Type B pancreatic cell (in vitro differentiated cells): Measurements from ENCODE around the gene CYLD. TPM values are rescaled to one million over a fixed set of nuclear protein-coding genes. Genes with fewer than 3 reads are reported as not detected.
A peak's percentile ranks its signal among the peaks of the same experiment; 100 is the strongest.

ENCODE experiments used
- DNase-seq: peaks from one replicate; pipeline ENCODE4 v3.0.0; 2021; ENCODE audit warnings: mixed read lengths; ENCODE audit not compliant: unreplicated experiment; ENCODE audit errors: extremely low spot score
- H3K27ac Mint-ChIP-seq: 2 replicates; pipeline ENCODE4 v1.8.0; 2021; ENCODE audit warnings: mild to moderate bottlenecking, mixed read lengths
- H3K27me3 Mint-ChIP-seq: 2 replicates; pipeline ENCODE4 v1.8.0; 2021; ENCODE audit warnings: mixed read lengths
- H3K36me3 Mint-ChIP-seq: 2 replicates; pipeline ENCODE4 v1.8.0; 2021; ENCODE audit warnings: mixed read lengths
- H3K4me1 Mint-ChIP-seq: one replicate; pipeline ENCODE4 v1.8.0; 2021; ENCODE audit warnings: mixed read lengths; ENCODE audit not compliant: unreplicated experiment
- H3K4me3 Mint-ChIP-seq: 2 replicates; pipeline ENCODE4 v1.8.0; 2021; ENCODE audit warnings: mild to moderate bottlenecking, mixed read lengths
- H3K9me3 Mint-ChIP-seq: 2 replicates; pipeline ENCODE4 v1.8.0; 2021; ENCODE audit warnings: mixed read lengths
- long read RNA-seq: library from polyadenylated mRNA; unstranded; transcript quantifications from one replicate; pipeline ENCODE4 v2.0.0, GENCODE V29; 2020
- total RNA-seq: library from RNA; stranded (reverse); gene quantifications from 2 replicates; pipeline ENCODE4 v1.2.1, GENCODE V29; 2021; ENCODE audit warnings: low replicate concordance
- TF ChIP-seq, protein P1 (sequence below): fragments of 200-600 bp; sonication (generic); conservative IDR thresholded peaks from 2 replicates; pipeline ENCODE4 v1.5.0; 2021; ENCODE audit warnings: antibody characterized with exemption, mild to moderate bottlenecking

CYLD gene
- total RNA-seq: 21.8 and 24.9 TPM in 2 replicates
- long read RNA-seq, transcript CYLD-214 (18 exons, 3,513 nt): major isoform, 14 of 37 reads
- long read RNA-seq, partial matches to known transcripts: 12 of 37 reads
- long read RNA-seq, other reads (novel, unspliced or antisense): 11 of 37 reads

DNA sequence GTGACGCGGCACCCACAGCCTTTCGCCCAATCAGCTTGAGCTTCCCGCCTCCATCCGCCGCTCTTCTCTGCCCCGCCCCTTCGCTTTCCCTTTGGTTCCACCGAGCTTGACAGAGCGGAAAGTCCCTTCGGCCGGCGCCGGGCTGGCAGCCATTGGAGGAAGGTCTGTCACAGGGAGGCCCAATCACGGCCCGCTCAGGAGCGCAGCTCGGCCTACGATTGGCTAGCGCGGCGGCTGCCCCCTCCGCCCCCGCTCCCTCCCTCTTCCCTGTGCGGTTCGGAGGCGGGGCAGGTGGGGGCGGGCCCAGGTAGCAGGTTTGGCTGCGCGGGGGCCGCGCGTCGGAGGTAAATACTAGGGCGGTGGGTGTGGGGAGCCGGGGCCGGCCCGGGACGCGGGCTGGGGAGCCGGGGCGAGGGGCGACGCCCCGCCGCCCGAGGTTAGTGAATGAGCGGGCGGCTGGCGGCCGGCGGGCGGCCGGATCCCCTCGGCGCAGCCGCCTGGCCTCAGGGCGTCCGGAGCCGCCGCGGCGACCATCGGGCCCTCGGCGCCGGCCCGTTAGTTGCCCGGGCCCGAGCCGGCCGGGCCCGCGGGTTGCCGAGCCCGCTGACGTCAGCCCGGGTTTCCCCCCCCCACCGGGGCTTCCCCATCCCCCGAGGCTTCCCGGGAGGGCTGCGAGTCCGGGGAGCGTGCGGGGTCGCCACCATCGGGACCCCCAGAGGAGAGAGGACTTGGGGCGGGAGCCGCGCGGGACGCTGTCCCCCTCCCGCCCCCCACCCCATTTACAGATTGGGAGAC, at the start of gene CYLD:
Gene CYLD, plus strand, starts transcription at position 306 of the 795 bp plus-strand sequence. CDS start 7,613 bp downstream, outside the sequence.
- H3K36me3 Mint-ChIP-seq: no peaks in the 10 kb centered on the region
- peak within 1 kb of the TSS; percentile 91 for H3K4me3 Mint-ChIP-seq
- no peaks in the 10 kb centered on the region for H3K9me3 Mint-ChIP-seq
- TF ChIP-seq, protein P1, sequence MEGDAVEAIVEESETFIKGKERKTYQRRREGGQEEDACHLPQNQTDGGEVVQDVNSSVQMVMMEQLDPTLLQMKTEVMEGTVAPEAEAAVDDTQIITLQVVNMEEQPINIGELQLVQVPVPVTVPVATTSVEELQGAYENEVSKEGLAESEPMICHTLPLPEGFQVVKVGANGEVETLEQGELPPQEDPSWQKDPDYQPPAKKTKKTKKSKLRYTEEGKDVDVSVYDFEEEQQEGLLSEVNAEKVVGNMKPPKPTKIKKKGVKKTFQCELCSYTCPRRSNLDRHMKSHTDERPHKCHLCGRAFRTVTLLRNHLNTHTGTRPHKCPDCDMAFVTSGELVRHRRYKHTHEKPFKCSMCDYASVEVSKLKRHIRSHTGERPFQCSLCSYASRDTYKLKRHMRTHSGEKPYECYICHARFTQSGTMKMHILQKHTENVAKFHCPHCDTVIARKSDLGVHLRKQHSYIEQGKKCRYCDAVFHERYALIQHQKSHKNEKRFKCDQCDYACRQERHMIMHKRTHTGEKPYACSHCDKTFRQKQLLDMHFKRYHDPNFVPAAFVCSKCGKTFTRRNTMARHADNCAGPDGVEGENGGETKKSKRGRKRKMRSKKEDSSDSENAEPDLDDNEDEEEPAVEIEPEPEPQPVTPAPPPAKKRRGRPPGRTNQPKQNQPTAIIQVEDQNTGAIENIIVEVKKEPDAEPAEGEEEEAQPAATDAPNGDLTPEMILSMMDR: no peak
- H3K27ac Mint-ChIP-seq: peak within 1 kb of the TSS; percentile 93
- H3K27me3 Mint-ChIP-seq: peaks cover 14% of the 10 kb centered on the region
- DNase-seq: peak; percentile 99
- peaks cover 16% of the 10 kb centered on the region for H3K4me1 Mint-ChIP-seq

DNA sequence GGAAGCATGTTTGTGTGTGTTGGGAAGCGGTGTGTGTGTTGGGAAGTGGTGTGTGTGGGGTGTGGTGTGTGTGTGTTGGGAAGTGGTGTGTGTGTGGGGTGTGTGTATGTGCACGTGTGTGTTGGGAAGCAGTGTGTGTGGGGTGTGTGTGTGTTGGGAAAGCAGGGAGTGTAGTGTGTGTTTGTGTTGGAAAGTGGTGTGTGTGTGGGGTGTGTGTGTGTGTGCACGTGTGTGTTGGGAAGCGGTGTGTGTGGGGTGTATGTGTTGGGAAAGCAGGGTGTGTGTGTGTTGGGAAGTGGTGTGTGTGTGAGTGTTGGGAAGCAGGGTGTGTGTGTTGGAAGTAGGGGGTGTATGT, 49.3 kb upstream of the CYLD start:
- H3K27me3 Mint-ChIP-seq: peaks cover 41% of the 10 kb centered on the region
- no peak for DNase-seq
- TF ChIP-seq, protein P1: no peak
- H3K4me1 Mint-ChIP-seq: peaks cover 14% of the 10 kb centered on the region
- no peaks in the 10 kb centered on the region for H3K36me3 Mint-ChIP-seq
- no peak overlapping the region for H3K27ac Mint-ChIP-seq
- no peaks in the 10 kb centered on the region for H3K9me3 Mint-ChIP-seq
- H3K4me3 Mint-ChIP-seq: no peak overlapping the region

DNA sequence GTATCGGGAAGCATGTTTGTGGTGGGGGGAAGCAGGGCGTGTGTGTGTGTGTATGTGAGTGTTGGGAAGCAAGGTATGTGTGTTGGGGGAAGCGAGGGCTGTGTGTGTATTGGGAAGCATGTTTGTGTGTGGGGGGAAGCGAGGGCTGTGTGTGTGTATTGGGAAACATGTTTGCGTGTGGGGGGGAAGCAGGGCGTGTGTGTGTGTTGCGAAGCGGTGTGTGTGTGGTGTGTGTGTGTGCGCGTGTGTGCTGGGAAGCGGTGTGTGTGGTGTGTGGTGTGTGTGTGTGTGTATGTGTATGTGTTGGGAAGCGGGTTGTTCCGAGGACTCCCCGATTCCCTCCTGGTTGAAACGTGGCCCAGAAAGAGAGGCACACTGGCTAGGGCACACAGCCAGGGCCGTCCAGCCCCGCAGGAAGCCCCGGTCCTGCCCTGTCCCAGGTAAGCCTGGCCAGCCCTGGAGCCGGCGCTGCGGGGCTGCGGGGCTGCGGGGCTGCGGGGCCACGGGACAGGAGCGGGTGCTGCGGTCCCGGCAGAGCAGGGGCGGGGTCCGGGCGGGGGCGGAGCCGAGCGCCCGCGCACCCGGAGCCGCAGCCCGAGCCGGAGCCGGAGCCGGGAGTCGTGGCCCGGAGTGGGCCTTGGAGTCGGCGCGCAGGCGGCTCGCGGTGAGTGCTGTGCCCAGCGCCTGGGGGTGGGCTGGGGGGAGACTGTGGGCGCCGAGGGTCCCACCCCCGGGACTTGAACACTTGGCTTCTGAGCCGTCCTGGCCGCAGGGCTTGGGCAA, 48.7 kb upstream of the CYLD start, which contains the start of gene NOD2:
Gene NOD2, plus strand, starts transcription at position 608 of the 783 bp plus-strand sequence. CDS start 5,890 bp downstream, outside the sequence.
- Mint-ChIP-seq H3K4me1 (peaks cover 19% of the 10 kb centered on the region), H3K4me3 (peak within 1 kb of the TSS; percentile 71), H3K9me3 (no peaks in the 10 kb centered on the region), H3K27me3 (peaks cover 41% of the 10 kb centered on the region), H3K27ac (no peak within 1 kb of the TSS), H3K36me3 (no peaks in the 10 kb centered on the region)
- DNase-seq: no peak
- TF ChIP-seq, protein P1: no peak

DNA sequence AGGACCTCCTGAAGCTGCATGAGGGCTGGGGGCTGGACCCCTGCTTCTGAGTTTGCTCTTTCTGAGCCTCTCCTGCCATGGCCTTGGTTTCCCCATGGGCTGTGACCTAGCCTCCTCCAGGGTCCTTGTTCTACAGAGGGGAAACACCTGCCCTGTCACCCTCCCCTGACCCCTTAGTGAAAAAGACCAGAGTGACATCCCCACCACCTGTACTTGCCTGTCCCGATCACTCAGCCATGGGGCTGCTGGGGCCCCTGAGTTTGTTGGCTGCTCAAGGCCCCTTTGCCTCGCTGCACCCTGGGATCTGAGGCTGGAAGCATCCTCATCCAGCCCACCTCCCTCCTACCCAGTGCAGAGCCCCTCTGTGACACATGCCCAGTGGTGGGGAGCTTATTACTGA, 47.7 kb upstream of the CYLD start:
- peaks cover 20% of the 10 kb centered on the region for H3K4me1 Mint-ChIP-seq
- H3K27me3 Mint-ChIP-seq: peaks cover 41% of the 10 kb centered on the region
- H3K9me3 Mint-ChIP-seq: no peaks in the 10 kb centered on the region
- DNase-seq: no peak
- H3K36me3 Mint-ChIP-seq: no peaks in the 10 kb centered on the region
- H3K4me3 Mint-ChIP-seq: peak overlapping the region; percentile 71
- no peak overlapping the region for H3K27ac Mint-ChIP-seq
- TF ChIP-seq, protein P1: no peak

DNA sequence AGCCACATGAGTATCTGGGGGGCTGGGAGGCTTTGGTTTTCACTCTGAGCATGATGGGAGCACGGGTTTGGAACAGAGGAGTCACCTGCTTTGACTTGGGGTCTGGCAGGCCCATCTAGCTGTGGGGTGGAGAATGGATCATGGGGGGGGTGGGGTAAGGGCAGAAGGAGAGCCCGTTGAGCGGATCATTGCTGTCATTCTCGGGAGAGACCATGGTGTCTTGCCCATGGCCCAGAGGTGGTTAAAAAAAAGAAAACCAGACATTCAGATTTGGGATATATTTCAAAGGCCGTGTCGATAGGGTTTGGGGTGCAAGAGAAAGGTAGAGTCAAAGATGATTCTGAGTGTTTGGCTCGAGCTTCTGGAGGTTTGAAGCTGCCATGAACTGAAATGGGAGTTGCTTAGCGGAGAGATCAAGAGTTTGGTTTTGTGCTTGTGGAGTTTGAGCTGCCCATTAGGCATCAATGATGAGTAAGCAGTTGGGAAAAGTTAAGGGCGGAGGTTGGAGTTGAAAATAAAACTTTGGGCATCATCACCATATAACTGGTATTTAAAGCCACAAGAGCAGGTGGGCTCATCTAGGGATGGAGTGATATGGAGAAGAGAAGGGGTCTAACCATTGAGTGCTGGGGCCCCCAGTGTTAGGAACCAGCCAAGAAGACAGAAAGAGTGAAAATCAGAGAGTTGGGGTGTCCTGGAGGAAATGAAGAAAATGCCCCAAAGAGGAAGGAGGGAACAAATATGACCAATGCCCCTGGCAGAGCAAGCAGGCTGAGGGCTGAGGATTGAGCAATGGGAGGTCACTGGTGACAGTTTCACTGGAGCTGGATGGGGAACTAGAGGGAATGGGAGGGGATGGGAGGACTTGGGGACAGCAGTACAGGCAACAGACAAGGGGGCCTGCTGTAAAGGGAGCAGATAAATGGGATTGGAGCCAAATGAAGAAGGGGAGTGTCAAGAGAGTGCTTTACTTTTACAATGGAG, 46.6 kb upstream of the CYLD start:
- Mint-ChIP-seq H3K27ac (no peak overlapping the region), H3K4me1 (peaks cover 20% of the 10 kb centered on the region), H3K4me3 (no peak overlapping the region), H3K36me3 (no peaks in the 10 kb centered on the region), H3K9me3 (no peaks in the 10 kb centered on the region), H3K27me3 (peaks cover 41% of the 10 kb centered on the region)
- TF ChIP-seq, protein P1: no peak
- no peak for DNase-seq
